HEK293 (cell line): ENCODE measurements around the gene CYTH4.

ENCODE experiments used
- CTCF ChIA-PET: fragments of 350-600 bp; formaldehyde crosslinking; extraction: SDS; loops from one replicate; lab custom pipeline; 2021; ENCODE audit warnings: antibody characterized with exemption; lab: Yijun Ruan, JAX
- POLR2A ChIA-PET: fragments of 300-600 bp; formaldehyde crosslinking; extraction: SDS; loops from one replicate; lab custom pipeline; 2020; ENCODE audit warnings: antibody characterized with exemption, inconsistent platforms; lab: Yijun Ruan, JAX
- H3K27ac ChIP-seq: fragments of 200-500 bp; sonication (Bioruptor generic); 2 replicates; pipeline ENCODE4 v1.5.1; 2014; ENCODE audit warnings: low read depth, low read length, control low read depth, inconsistent platforms; ENCODE audit errors: extremely low read depth
- H3K36me3 ChIP-seq, 2 experiments: fragments of 200-500 bp in 1 of 2; sonication (Bioruptor generic) in 1 of 2; 1 replicate in 1 of 2; 2 replicates in 1 of 2; pipeline ENCODE4 v1.5.1; 2014 to 2017; ENCODE audit warnings: inconsistent platforms in 2 of 2, low read length in 2 of 2; ENCODE audit not compliant: control insufficient read depth in 2 of 2, insufficient read depth in 1 of 2
- H3K4me1 ChIP-seq: fragments of 200-500 bp; sonication (Bioruptor generic); 2 replicates; pipeline ENCODE4 v1.5.1; 2014; ENCODE audit warnings: mild to moderate bottlenecking, low read length, inconsistent platforms; ENCODE audit not compliant: control insufficient read depth, insufficient read depth
- H3K4me3 ChIP-seq: 2 replicates; pipeline ENCODE4 v1.5.1; 2011; ENCODE audit warnings: low read depth, mild to moderate bottlenecking, control low read depth, low read length, moderate library complexity
- H3K9me3 ChIP-seq: fragments of 200-500 bp; sonication (Bioruptor generic); 2 replicates; pipeline ENCODE4 v1.5.1; 2014; ENCODE audit warnings: low read depth, low read length, inconsistent platforms; ENCODE audit not compliant: control insufficient read depth, insufficient read depth
- BCL11B ChIP-seq: fragments of 450-650 bp; formaldehyde crosslinking; IDR thresholded peaks from 2 replicates; pipeline ENCODE4 v1.5.1; 2016; ENCODE audit warnings: low read depth, missing biosample characterization, missing genetic modification characterization
- HOXA7 ChIP-seq: sonication (generic); formaldehyde crosslinking; IDR thresholded peaks from 2 replicates; pipeline ENCODE4 v1.8.1; 2022; ENCODE audit warnings: missing genetic modification reagents, borderline replicate concordance
- HOXD13 ChIP-seq: sonication (generic); formaldehyde crosslinking; IDR thresholded peaks from 2 replicates; pipeline ENCODE4 v1.8.0; 2022; ENCODE audit warnings: missing genetic modification reagents, borderline replicate concordance
- SP7 ChIP-seq: fragments of 450-650 bp; formaldehyde crosslinking; IDR thresholded peaks from 2 replicates; pipeline ENCODE4 v1.5.1; 2016; ENCODE audit warnings: missing biosample characterization, missing genetic modification characterization
- WT1 ChIP-seq: fragments of 450-650 bp; formaldehyde crosslinking; IDR thresholded peaks from 2 replicates; pipeline ENCODE4 v1.5.1; 2016; ENCODE audit warnings: missing biosample characterization, missing genetic modification characterization
- YY2 ChIP-seq: fragments of 450-650 bp; formaldehyde crosslinking; IDR thresholded peaks from 2 replicates; pipeline ENCODE4 v1.5.1; 2016; ENCODE audit warnings: missing biosample characterization, missing genetic modification characterization
- ZBTB6 ChIP-seq: fragments of 450-650 bp; formaldehyde crosslinking; IDR thresholded peaks from 2 replicates; pipeline ENCODE4 v1.5.1; 2017; ENCODE audit warnings: missing biosample characterization, missing genetic modification characterization
- ZBTB7A ChIP-seq: fragments of 450-650 bp; formaldehyde crosslinking; IDR thresholded peaks from 2 replicates; pipeline ENCODE4 v1.5.1; 2016; ENCODE audit warnings: low read depth, missing biosample characterization, missing genetic modification characterization
- ZNF112 ChIP-seq: fragments of 450-650 bp; formaldehyde crosslinking; IDR thresholded peaks from 2 replicates; pipeline ENCODE4 v1.5.0; 2017; ENCODE audit warnings: missing biosample characterization, missing genetic modification characterization
- ZNF18 ChIP-seq: fragments of 450-650 bp; formaldehyde crosslinking; IDR thresholded peaks from 2 replicates; pipeline ENCODE4 v1.5.1; 2016; ENCODE audit warnings: missing biosample characterization, missing genetic modification characterization
- ZNF24 ChIP-seq: fragments of 450-650 bp; formaldehyde crosslinking; IDR thresholded peaks from 2 replicates; pipeline ENCODE4 v1.5.1; 2016; ENCODE audit warnings: missing biosample characterization, missing genetic modification characterization
- ZNF292 ChIP-seq: fragments of 450-650 bp; formaldehyde crosslinking; IDR thresholded peaks from 2 replicates; pipeline ENCODE4 v1.5.1; 2016; ENCODE audit warnings: low read depth, missing biosample characterization, missing genetic modification characterization, borderline replicate concordance
- ZNF341 ChIP-seq: fragments of 450-650 bp; formaldehyde crosslinking; IDR thresholded peaks from 2 replicates; pipeline ENCODE4; 2016; ENCODE audit warnings: low read depth, missing biosample characterization, missing genetic modification characterization
- ZNF560 ChIP-seq: fragments of 450-650 bp; formaldehyde crosslinking; IDR thresholded peaks from 2 replicates; pipeline ENCODE4 v1.5.1; 2017; ENCODE audit warnings: missing biosample characterization, missing genetic modification characterization, borderline replicate concordance
- ZNF776 ChIP-seq: fragments of 450-650 bp; formaldehyde crosslinking; IDR thresholded peaks from 2 replicates; pipeline ENCODE4 v1.5.0; 2017; ENCODE audit warnings: missing biosample characterization, missing genetic modification characterization, borderline replicate concordance
- ZNF792 ChIP-seq: fragments of 450-650 bp; formaldehyde crosslinking; IDR thresholded peaks from 2 replicates; pipeline ENCODE4 v1.5.1; 2016; ENCODE audit warnings: missing biosample characterization, missing genetic modification characterization
- ZSCAN23 ChIP-seq: fragments of 450-650 bp; formaldehyde crosslinking; IDR thresholded peaks from 2 replicates; pipeline ENCODE4 v1.5.1; 2016; ENCODE audit warnings: missing biosample characterization, missing genetic modification characterization
- TF ChIP-seq, protein P1 (sequence below): fragments of 450-650 bp; formaldehyde crosslinking; IDR thresholded peaks from 2 replicates; pipeline ENCODE4 v1.5.1; 2016; ENCODE audit warnings: missing biosample characterization, missing genetic modification characterization

CYTH4 gene

GRCh38 chr22:37244114-37244921, 38.0 kb upstream of the CYTH4 start, which contains the start of gene RAC2 (continued):
- no peak for TF ChIP-seq ZNF112 (tag by site-specific recombination)

- Histone ChIP-seq H3K27ac (no peak overlapping the region), H3K36me3 (no peaks in the 10 kb centered on the region), H3K4me1 (no peaks in the 10 kb centered on the region), H3K9me3 (no peaks in the 10 kb centered on the region), H3K4me3 (no peak overlapping the region)
- CTCF ChIA-PET = interaction anchor here (0.6 to 7.8 kb wide), 4 partner anchors 15 to 627 kb away, joined by 3 to 68 read pairs (median 4); no protein-coding TSS in a partner anchor
- TF ChIP-seq ZNF24 (tag by site-specific recombination) (no peak), ZNF560 (no peak), ZBTB6 (tag by site-specific recombination) (no peak), ZNF341 (tag by site-specific recombination) (no peak), ZNF776 (tag by site-specific recombination) (no peak), BCL11B (no peak), YY2 (no peak), ZNF292 (tag by site-specific recombination) (no peak), HOXD13 (CRISPR knock-in tag) (no peak), ZBTB7A (tag by site-specific recombination) (no peak), ZSCAN23 (tag by site-specific recombination) (no peak), ZNF18 (tag by site-specific recombination) (no peak), ZNF792 (tag by site-specific recombination) (no peak)
- TF ChIP-seq, all 188 proteins: peak for 0
- POLR2A ChIA-PET = no interaction called here
These were observed 37.2 kb upstream of the CYTH4 start for GRCh38 chr22:37244922-37245722.

- Histone ChIP-seq H3K4me3 (no peak overlapping the region), H3K4me1 (no peaks in the 10 kb centered on the region), H3K9me3 (no peaks in the 10 kb centered on the region), H3K36me3 (no peaks in the 10 kb centered on the region), H3K27ac (no peak overlapping the region)
- ChIA-PET CTCF (interaction anchor here (0.6 to 7.8 kb wide), 2 partner anchors 15 to 628 kb away, joined by 4 to 68 read pairs; no protein-coding TSS in a partner anchor), POLR2A (no interaction called here)
- TF ChIP-seq SP7 = no peak
- TF ChIP-seq HOXA7 (CRISPR knock-in tag) = no peak
- no peak for TF ChIP-seq WT1 (tag by site-specific recombination)
- TF ChIP-seq, protein P1, sequence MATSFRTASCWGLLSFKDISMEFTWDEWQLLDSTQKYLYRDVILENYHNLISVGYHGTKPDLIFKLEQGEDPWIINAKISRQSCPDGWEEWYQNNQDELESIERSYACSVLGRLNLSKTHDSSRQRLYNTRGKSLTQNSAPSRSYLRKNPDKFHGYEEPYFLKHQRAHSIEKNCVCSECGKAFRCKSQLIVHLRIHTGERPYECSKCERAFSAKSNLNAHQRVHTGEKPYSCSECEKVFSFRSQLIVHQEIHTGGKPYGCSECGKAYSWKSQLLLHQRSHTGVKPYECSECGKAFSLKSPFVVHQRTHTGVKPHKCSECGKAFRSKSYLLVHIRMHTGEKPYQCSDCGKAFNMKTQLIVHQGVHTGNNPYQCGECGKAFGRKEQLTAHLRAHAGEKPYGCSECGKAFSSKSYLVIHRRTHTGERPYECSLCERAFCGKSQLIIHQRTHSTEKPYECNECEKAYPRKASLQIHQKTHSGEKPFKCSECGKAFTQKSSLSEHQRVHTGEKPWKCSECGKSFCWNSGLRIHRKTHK (tag by site-specific recombination) = no peak
These were observed 36.6 kb upstream of the CYTH4 start for GRCh38 chr22:37245740-37246139.
